Mucosa of rectum (tissue), 2 donors: ENCODE results near the gene PTPRG.
A peak's percentile ranks its signal among the peaks of the same experiment; 100 is the strongest.

ENCODE experiments used
- H3K27ac ChIP-seq, 2 donors: one replicate each; pipeline ENCODE4 v1.7.0; 2013; ENCODE audit warnings: inconsistent platforms in 2 of 2, low read depth in 2 of 2, low read length in 2 of 2
- H3K27me3 ChIP-seq, 2 donors: one replicate each; pipeline ENCODE4 v1.7.0; 2013; ENCODE audit warnings: low read length in 2 of 2; ENCODE audit not compliant: control insufficient read depth in 2 of 2, insufficient read depth in 2 of 2
- H3K36me3 ChIP-seq, 2 donors: one replicate each; pipeline ENCODE4 v1.7.0; 2013; ENCODE audit warnings: low read length in 2 of 2; ENCODE audit not compliant: control insufficient read depth in 2 of 2, insufficient read depth in 2 of 2
- H3K4me1 ChIP-seq, 2 donors: one replicate each; pipeline ENCODE4 v1.7.0; 2013; ENCODE audit warnings: low read length in 2 of 2, mild to moderate bottlenecking in 1 of 2; ENCODE audit not compliant: control insufficient read depth in 2 of 2, insufficient read depth in 2 of 2
- H3K4me3 ChIP-seq, 2 donors: one replicate each; pipeline ENCODE4 v1.7.0; 2013; ENCODE audit warnings: low read length in 2 of 2
- H3K9ac ChIP-seq, 2 donors: one replicate each; pipeline ENCODE4 v1.7.0; 2013; ENCODE audit warnings: low read length in 2 of 2, low read depth in 1 of 2, mild to moderate bottlenecking in 1 of 2
- H3K9me3 ChIP-seq, 2 donors: one replicate each; pipeline ENCODE4 v1.7.0; 2013; ENCODE audit warnings: low read length in 2 of 2; ENCODE audit not compliant: control insufficient read depth in 2 of 2
- donor health status: healthy.
- donor health status: Normal muscosa, but diverticular disease.

PTPRG gene

DNA sequence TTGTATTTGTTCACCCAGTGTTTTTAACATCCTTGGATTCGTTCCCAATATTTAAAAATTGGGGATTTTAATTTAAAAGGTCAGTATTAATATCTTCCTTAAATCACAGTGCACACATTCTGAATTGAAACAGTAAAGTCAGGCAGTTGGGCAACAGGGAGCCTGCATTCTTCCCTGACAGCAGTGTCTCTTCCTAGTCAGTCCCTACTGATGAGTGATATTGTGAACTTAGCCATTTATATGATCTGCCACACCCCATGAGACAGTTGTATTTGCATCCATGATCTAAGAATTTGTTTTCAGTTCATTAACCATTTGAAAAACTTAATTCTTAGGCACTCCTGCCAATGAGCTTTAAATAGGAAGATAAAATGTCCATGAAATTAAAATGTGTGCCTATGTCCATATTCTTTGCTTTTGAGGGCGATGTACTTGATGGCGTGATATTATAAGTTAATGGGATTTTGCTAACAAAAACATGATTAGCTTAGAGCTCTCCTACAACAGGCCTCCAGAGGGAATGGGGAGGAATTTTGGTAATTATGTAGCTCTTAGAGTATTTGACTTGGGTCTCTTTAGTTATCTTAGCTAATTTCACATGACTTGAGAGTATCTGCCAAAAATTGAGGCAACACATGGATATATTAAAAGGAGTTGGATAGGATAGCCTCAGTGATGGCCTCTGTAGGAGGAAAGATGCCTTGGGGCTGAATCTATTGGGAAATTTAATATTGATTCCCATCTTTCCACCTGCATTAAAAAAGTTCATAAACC is 219.3 kb downstream of the PTPRG start:
- Histone ChIP-seq H3K9me3 (no peaks in the 10 kb centered on the region), H3K9ac (no peak overlapping the region), H3K36me3 (no peaks in the 10 kb centered on the region), H3K27ac (no peak overlapping the region), H3K4me1 (no peaks in the 10 kb centered on the region), H3K27me3 (no peaks in the 10 kb centered on the region), H3K4me3 (no peak overlapping the region)

- H3K36me3 ChIP-seq = no peaks in the 10 kb centered on the region
- no peaks in the 10 kb centered on the region for H3K27me3 ChIP-seq
- H3K27ac ChIP-seq = no peak overlapping the region
- H3K9ac ChIP-seq = no peak overlapping the region
- H3K4me3 ChIP-seq = no peak overlapping the region
- no peaks in the 10 kb centered on the region for H3K9me3 ChIP-seq
- no peaks in the 10 kb centered on the region for H3K4me1 ChIP-seq
Observed at GRCh38 chr3:61783993-61784718, 222.8 kb downstream of the PTPRG start.

DNA sequence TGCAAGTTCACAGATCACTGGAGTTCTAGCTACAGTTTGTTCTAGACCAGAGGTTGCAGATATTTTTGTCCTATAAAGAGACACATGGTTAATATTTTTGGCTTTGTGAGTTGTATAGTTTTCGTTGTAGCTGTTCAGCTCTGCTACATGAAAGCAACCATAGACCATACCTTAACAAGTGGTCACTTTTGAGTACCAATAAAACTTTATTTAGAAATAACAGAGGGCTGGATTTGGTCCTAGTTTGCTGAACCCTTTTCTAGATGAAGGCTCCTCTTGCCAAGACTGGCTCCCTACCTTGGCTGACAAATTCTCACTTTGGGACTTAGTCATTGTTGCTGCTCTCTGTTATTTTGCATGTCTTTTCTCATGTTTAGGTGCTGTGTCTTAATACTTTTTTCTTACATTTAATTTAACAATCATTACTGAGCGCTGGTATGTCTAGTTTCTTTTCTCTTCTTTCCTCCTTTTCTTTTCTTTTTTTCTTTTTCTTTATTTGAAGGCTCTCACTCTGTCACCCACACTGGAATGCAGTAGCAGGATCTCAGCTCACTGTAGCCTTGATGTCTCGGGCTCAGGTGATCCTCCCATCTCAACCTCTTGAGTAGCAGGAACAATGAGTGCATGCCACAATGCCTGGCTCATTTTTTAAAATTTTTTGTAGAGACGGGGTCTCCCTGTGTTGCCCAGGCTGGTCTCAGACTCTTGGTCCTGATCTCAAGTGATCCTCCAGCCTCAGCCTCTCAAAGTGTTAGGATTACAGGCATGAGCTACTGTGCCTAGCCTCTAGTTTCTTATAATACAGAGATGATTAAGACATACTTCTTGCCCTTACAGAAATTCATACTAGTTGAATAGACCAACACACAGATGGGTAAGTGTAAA is 227.5 kb downstream of the PTPRG start:
- Histone ChIP-seq H3K36me3 (no peaks in the 10 kb centered on the region), H3K9me3 (no peaks in the 10 kb centered on the region), H3K9ac (no peak overlapping the region), H3K27me3 (no peaks in the 10 kb centered on the region), H3K4me1 (peaks cover 0 to 12% of the 10 kb centered on the region in 2 donors), H3K27ac (no peak overlapping the region), H3K4me3 (no peak overlapping the region)

- Histone ChIP-seq H3K9ac (no peak overlapping the region), H3K4me1 (peaks cover 0 to 12% of the 10 kb centered on the region in 2 donors)
Observed at GRCh38 chr3:61789861-61790260, 228.5 kb downstream of the PTPRG start.

DNA sequence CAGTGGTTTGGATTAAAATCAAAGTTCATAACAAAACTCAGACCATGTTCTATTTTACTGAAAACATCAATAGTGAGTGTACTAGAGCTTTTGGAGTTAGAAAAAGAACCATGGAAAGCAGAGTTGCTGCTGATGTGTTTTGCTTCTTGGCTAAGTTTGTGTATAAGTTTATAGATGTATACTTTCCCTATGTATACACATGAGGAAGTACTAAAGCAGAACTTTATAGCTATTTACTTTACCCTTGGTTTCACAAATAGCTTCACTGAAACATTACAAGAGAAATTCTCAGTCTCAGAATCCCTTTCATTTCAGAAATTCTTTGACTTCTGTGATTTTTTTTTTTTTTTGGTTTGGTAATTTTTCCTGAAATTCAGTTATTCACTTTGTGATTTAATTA is 229.0 kb downstream of the PTPRG start:
- H3K27ac ChIP-seq = no peak overlapping the region
- H3K9me3 ChIP-seq = no peaks in the 10 kb centered on the region
- H3K36me3 ChIP-seq = no peaks in the 10 kb centered on the region
- peak overlapping the region in 1 of 2 donors; percentile 21 for H3K4me3 ChIP-seq
- no peaks in the 10 kb centered on the region for H3K27me3 ChIP-seq
- no peak overlapping the region for H3K9ac ChIP-seq
- peaks cover 0 to 12% of the 10 kb centered on the region in 2 donors for H3K4me1 ChIP-seq

More at GRCh38 chr3:61789861-61790260, 228.5 kb downstream of the PTPRG start:
- H3K27me3 ChIP-seq = no peaks in the 10 kb centered on the region
- no peaks in the 10 kb centered on the region for H3K9me3 ChIP-seq
- H3K4me3 ChIP-seq = no peak overlapping the region
- no peaks in the 10 kb centered on the region for H3K36me3 ChIP-seq
- no peak overlapping the region for H3K27ac ChIP-seq

- H3K27ac ChIP-seq = no peak overlapping the region
- H3K36me3 ChIP-seq = no peaks in the 10 kb centered on the region
- no peaks in the 10 kb centered on the region for H3K27me3 ChIP-seq
- H3K4me1 ChIP-seq = peaks cover 0 to 12% of the 10 kb centered on the region in 2 donors
- H3K4me3 ChIP-seq = no peak overlapping the region
- no peaks in the 10 kb centered on the region for H3K9me3 ChIP-seq
- no peak overlapping the region for H3K9ac ChIP-seq
Observed at GRCh38 chr3:61793056-61793455, 231.7 kb downstream of the PTPRG start.

DNA sequence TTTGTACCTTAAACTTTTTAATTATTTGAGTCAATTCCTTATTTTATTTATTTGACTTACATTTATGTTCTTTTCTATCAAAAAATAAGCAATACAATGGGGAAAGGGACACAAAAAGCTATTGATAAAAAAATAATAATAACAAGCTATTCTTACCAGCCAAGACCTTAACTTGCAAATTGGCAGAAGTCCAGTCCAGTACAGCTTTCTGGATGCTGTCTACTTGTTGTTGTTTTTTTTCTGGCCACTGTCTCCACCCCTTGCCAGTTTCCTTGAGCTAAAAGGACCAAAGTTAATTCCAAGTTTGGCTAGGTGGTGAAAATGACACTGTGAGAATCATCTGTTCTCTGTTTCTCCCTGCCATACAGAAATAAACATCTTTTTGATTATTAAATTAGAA is 232.2 kb downstream of the PTPRG start:
- H3K4me3 ChIP-seq = no peak overlapping the region
- H3K4me1 ChIP-seq = peaks cover 0 to 12% of the 10 kb centered on the region in 2 donors
- no peaks in the 10 kb centered on the region for H3K27me3 ChIP-seq
- no peak overlapping the region for H3K9ac ChIP-seq
- H3K9me3 ChIP-seq = no peaks in the 10 kb centered on the region
- H3K36me3 ChIP-seq = no peaks in the 10 kb centered on the region
- no peak overlapping the region for H3K27ac ChIP-seq

- Histone ChIP-seq H3K9ac (no peak overlapping the region), H3K4me1 (peaks cover 0 to 12% of the 10 kb centered on the region in 2 donors), H3K27me3 (no peaks in the 10 kb centered on the region), H3K4me3 (no peak overlapping the region), H3K36me3 (no peaks in the 10 kb centered on the region), H3K27ac (no peak overlapping the region), H3K9me3 (no peaks in the 10 kb centered on the region)
Observed at GRCh38 chr3:61794341-61794740, 233.0 kb downstream of the PTPRG start.

GRCh38 chr3:61794961-61795360 is 233.6 kb downstream of the PTPRG start:
- no peaks in the 10 kb centered on the region for H3K36me3 ChIP-seq
- H3K9ac ChIP-seq = no peak overlapping the region
- no peaks in the 10 kb centered on the region for H3K9me3 ChIP-seq
- H3K27me3 ChIP-seq = no peaks in the 10 kb centered on the region
- no peak overlapping the region for H3K4me3 ChIP-seq
- H3K27ac ChIP-seq = no peak overlapping the region
- peaks cover 0 to 8% of the 10 kb centered on the region in 2 donors for H3K4me1 ChIP-seq
